ENCODE measurements around the gene ADORA2A. TPM values are rescaled to one million over a fixed set of nuclear protein-coding genes. Genes with fewer than 3 reads are reported as not detected.
"Not testable (repeated sequence)": the region's sequence is repeated elsewhere in the genome, so short reads cannot be mapped to it uniquely, and the experiment has no call there.

The ADORA2A gene
- total RNA-seq, 2 experiments from 2014 or later, result 20.3 to 20.4 TPM

GRCh38 chr22:24482575-24482974 lies 55.2 kb downstream of the ADORA2A start:
- Mint-ChIP-seq H3K36me3 (ENCODE audit: low read depth) (no peaks in the 10 kb centered on the region), H3K9me3 (ENCODE audit: insufficient read depth) (no peaks in the 10 kb centered on the region), H3K27ac (no peak overlapping the region), H3K4me1 (ENCODE audit: low read depth) (peaks cover 9% of the 10 kb centered on the region), H3K4me3 (no peak overlapping the region), H3K27me3 (ENCODE audit: low read depth) (peaks cover 5% of the 10 kb centered on the region)
- ChIA-PET CTCF (interaction anchor here (0.8 to 2.9 kb wide), 4 partner anchors 21 to 55 kb away, joined by 3 to 10 read pairs (median 4); partner anchors contain the start of gene ADORA2A), POLR2A (no interaction called here)
- no peak for DNase-seq
- no peak for ATAC-seq

DNA sequence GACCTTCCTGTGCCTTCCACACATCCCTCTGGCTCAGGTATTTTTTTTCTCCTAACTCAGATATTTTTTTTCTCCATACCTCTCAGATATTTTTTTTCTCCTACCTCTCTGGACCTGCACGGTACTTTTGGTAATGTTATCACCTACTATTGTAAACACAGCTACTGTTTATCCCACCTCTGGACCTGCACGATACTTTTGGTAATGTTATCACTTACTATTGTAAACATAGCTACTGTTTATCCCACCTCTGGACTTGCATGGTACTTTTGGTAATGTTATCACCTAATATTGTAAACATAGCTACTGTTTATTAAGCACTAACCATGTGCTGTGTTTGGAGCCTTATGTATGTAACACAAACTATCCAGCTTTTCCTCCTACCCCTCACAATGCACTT lies 55.6 kb downstream of the ADORA2A start:
- no peak for DNase-seq
- ChIA-PET POLR2A (no interaction called here), CTCF (interaction anchor here (0.8 to 2.9 kb wide), 4 partner anchors 22 to 55 kb away, joined by 3 to 10 read pairs (median 4); partner anchors contain the start of gene ADORA2A)
- Mint-ChIP-seq H3K4me1 (ENCODE audit: low read depth) (peaks cover 9% of the 10 kb centered on the region), H3K4me3 (no peak overlapping the region), H3K9me3 (ENCODE audit: insufficient read depth) (no peaks in the 10 kb centered on the region), H3K27ac (no peak overlapping the region), H3K27me3 (ENCODE audit: low read depth) (peaks cover 5% of the 10 kb centered on the region), H3K36me3 (ENCODE audit: low read depth) (no peaks in the 10 kb centered on the region)
- ATAC-seq, result no peak

DNA sequence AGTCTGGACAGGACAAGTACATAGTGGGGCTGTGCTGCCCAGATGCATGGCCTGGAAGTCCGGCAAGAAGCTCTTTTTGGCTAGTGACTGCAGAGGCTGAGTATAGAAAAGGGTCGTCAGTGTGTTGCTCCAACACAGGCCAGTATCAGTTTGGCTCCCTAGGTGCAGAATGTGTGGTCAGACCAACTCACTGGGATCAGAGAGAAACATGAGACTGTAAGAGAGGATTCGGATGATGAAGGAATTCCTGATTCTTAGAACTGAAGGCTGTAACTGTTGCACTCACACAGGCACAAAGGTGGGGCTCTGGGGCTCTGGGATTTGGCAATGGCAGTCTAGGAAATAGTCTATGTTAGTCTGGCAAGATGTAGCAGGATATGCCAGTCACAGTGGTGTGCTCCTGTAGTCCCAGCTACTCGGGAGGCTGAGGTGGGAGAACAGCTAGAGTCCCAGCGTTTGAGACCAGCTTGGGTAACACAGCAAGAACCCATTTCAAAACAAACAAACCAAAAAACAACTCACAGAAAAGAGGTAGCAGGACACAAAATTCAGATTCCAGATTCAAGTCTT lies 56.7 kb downstream of the ADORA2A start:
- POLR2A ChIA-PET, result no interaction called here

GRCh38 chr22:24485170-24485569 lies 57.8 kb downstream of the ADORA2A start:
- no peak overlapping the region for H3K4me3 Mint-ChIP-seq
- peaks cover 9% of the 10 kb centered on the region for H3K27me3 Mint-ChIP-seq (ENCODE audit: low read depth)
- no peaks in the 10 kb centered on the region for H3K9me3 Mint-ChIP-seq (ENCODE audit: insufficient read depth)
- no peak overlapping the region for H3K27ac Mint-ChIP-seq
- POLR2A ChIA-PET, result no interaction called here
- CTCF ChIA-PET, result no interaction called here
- DNase-seq (no peak), ATAC-seq (no peak)
- no peaks in the 10 kb centered on the region for H3K36me3 Mint-ChIP-seq (ENCODE audit: low read depth)
- H3K4me1 Mint-ChIP-seq (ENCODE audit: low read depth), result peaks cover 9% of the 10 kb centered on the region

More for the DNA sequence above, 56.7 kb downstream of the ADORA2A start:
- Mint-ChIP-seq H3K36me3 (ENCODE audit: low read depth) (no peaks in the 10 kb centered on the region), H3K27me3 (ENCODE audit: low read depth) (peaks cover 5% of the 10 kb centered on the region), H3K27ac (no peak overlapping the region), H3K4me3 (no peak overlapping the region), H3K9me3 (ENCODE audit: insufficient read depth) (no peaks in the 10 kb centered on the region), H3K4me1 (ENCODE audit: low read depth) (peaks cover 9% of the 10 kb centered on the region)
- ATAC-seq (no peak), DNase-seq (no peak)
- CTCF ChIA-PET, result interaction anchor here (2.0 to 2.9 kb wide), 2 partner anchors 23 to 56 kb away, joined by 6 to 10 read pairs; partner anchors contain the start of gene ADORA2A

- peaks cover 9% of the 10 kb centered on the region for H3K27me3 Mint-ChIP-seq (ENCODE audit: low read depth)
- DNase-seq (peak; percentile 36), ATAC-seq (no peak)
- peaks cover 9% of the 10 kb centered on the region for H3K4me1 Mint-ChIP-seq (ENCODE audit: low read depth)
- no peak overlapping the region for H3K4me3 Mint-ChIP-seq
- H3K27ac Mint-ChIP-seq, result no peak overlapping the region
- no peaks in the 10 kb centered on the region for H3K9me3 Mint-ChIP-seq (ENCODE audit: insufficient read depth)
- CTCF ChIA-PET, result interaction anchor here (0.7 to 2.9 kb wide), 7 partner anchors 17 to 64 kb away, joined by 3 to 11 read pairs (median 4); no protein-coding TSS in a partner anchor
- POLR2A ChIA-PET, result interaction anchor here (1.0 to 1.5 kb wide), 2 partner anchors 12 to 59 kb away, joined by 3 to 4 read pairs; no protein-coding TSS in a partner anchor
- H3K36me3 Mint-ChIP-seq (ENCODE audit: low read depth), result no peaks in the 10 kb centered on the region
Measured at GRCh38 chr22:24485608-24486007, 58.2 kb downstream of the ADORA2A start.

DNA sequence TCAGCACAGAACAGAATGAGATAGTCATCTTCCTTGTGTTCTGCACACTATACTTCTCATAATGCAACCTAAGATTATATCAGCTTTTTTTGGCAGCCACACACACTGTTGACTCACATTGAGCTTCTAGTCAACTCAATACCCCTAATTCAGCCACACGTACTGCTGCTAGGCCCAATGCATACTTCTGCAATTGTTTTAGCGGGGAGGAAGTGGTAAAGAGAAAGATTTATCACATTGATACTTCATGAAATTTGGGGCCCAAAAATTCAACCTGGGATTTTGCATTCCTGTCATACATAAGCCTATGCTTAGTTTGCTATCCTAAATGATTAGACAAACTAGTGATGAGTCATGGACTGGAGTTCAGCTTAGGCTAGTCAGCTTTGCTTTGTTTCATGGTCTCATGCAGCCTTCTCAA lies 59.1 kb downstream of the ADORA2A start:
- POLR2A ChIA-PET, result interaction anchor here (1.0 to 1.5 kb wide), 2 partner anchors 13 to 60 kb away, joined by 3 to 4 read pairs; no protein-coding TSS in a partner anchor
- ATAC-seq (no peak), DNase-seq (no peak)
- Mint-ChIP-seq H3K4me1 (ENCODE audit: low read depth) (peaks cover 9% of the 10 kb centered on the region), H3K36me3 (ENCODE audit: low read depth) (no peaks in the 10 kb centered on the region), H3K27me3 (ENCODE audit: low read depth) (peaks cover 8% of the 10 kb centered on the region), H3K27ac (no peak overlapping the region), H3K9me3 (ENCODE audit: insufficient read depth) (no peaks in the 10 kb centered on the region), H3K4me3 (no peak overlapping the region)
- CTCF ChIA-PET, result interaction anchor here (0.7 to 2.9 kb wide), 7 partner anchors 16 to 65 kb away, joined by 3 to 11 read pairs (median 4); no protein-coding TSS in a partner anchor

DNA sequence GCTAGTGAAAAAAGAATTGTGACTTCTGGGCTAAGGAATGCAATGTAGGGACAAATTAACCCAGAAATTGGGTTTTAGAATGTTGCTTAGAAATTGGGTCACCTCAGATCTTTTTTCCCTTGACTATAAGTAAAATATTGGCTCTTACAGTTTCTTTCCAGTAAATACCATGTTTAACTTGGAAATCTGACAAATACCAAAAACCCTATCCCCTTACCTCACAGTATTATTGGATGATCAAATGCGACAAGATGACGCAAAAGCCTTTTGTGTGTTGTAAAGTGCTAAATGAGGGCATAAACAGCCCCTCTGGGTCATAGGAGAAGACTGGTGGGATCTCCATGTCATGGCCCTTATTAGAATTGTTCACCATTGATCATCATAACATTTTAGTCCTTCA lies 61.6 kb downstream of the ADORA2A start:
- H3K27me3 Mint-ChIP-seq (ENCODE audit: low read depth), result peaks cover 22% of the 10 kb centered on the region
- H3K9me3 Mint-ChIP-seq (ENCODE audit: insufficient read depth), result no peaks in the 10 kb centered on the region
- no peak overlapping the region for H3K27ac Mint-ChIP-seq
- H3K36me3 Mint-ChIP-seq (ENCODE audit: low read depth), result no peaks in the 10 kb centered on the region
- DNase-seq (no peak), ATAC-seq (no peak)
- ChIA-PET POLR2A (no interaction called here), CTCF (interaction anchor here (1.5 kb wide), 1 partner anchor 66 kb away, joined by 6 read pairs; no protein-coding TSS in a partner anchor)
- H3K4me1 Mint-ChIP-seq (ENCODE audit: low read depth), result peaks cover 9% of the 10 kb centered on the region
- H3K4me3 Mint-ChIP-seq, result no peak overlapping the region

- H3K4me1 Mint-ChIP-seq (ENCODE audit: low read depth); H3K9me3 Mint-ChIP-seq (ENCODE audit: insufficient read depth); POLR2A ChIA-PET; DNase-seq; H3K36me3 Mint-ChIP-seq (ENCODE audit: low read depth); ATAC-seq; H3K27ac Mint-ChIP-seq; H3K4me3 Mint-ChIP-seq: not testable (repeated sequence)
- CTCF ChIA-PET, result interaction anchor here (1.5 kb wide), 1 partner anchor 67 kb away, joined by 6 read pairs; no protein-coding TSS in a partner anchor
- H3K27me3 Mint-ChIP-seq (ENCODE audit: low read depth), result peaks cover 22% of the 10 kb centered on the region
Measured at GRCh38 chr22:24489434-24489833, 62.0 kb downstream of the ADORA2A start.

Other genes starting within 250 kb of the ADORA2A start
- gene SUSD2, start 246.1 kb upstream of the ADORA2A start, total RNA-seq, result 1 to 10 TPM; 1.3 to 1.9 TPM
- under 1 TPM; 0.29 to 0.44 TPM for gene GGT5, start 182.5 kb upstream of the ADORA2A start, total RNA-seq
- gene SPECC1L, start 156.8 kb upstream of the ADORA2A start, total RNA-seq, result 10 to 100 TPM; 57.6 to 59.7 TPM
- gene UPB1, start 67.7 kb downstream of the ADORA2A start, total RNA-seq, result under 1 TPM; 0.24 to 0.31 TPM
- 100 to 1,000 TPM; 129 to 133 TPM for gene GUCD1, start 127.5 kb downstream of the ADORA2A start, total RNA-seq
- 100 to 1,000 TPM; 136 to 144 TPM for gene SNRPD3, start 128.4 kb downstream of the ADORA2A start, total RNA-seq
- 1 to 10 TPM in 1 of 2 experiments, under 1 TPM in 1; 0.91 to 1.3 TPM for gene LRRC75B, start 165.5 kb downstream of the ADORA2A start, total RNA-seq
- 10 to 100 TPM; 20.0 to 23.6 TPM for gene GGT1, start 175.6 kb downstream of the ADORA2A start, total RNA-seq